RKO (cell line): ENCODE data around the gene SELENOT.

Source experiments
- DNase-seq: peaks from one replicate; pipeline ENCODE4 v3.0.0-alpha.2; 2016; ENCODE audit warnings: low spot score

The SELENOT gene

GRCh38 chr3:150662410-150663200 is 59.5 kb downstream of the SELENOT start:
- no peak for DNase-seq

DNA sequence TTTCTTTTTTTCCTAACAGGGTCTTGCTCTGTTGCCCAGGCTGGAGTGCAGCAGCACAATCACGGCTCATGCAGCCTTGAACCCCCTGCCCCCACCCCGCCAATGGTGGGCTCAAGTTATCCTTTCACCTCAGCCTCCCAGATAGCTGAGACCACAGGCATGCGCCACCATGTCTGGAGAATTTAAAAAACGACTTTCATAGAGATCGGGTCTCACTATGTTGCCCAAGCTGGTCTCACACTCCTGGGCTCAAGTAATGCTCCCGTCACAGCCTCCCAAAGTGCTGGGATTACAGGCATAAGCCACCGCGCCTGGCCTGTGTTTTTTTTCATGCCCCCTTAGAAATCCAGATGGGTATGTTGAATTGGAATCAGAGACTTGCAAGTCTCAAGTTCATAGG is 60.3 kb downstream of the SELENOT start:
- DNase-seq, result no peak

GRCh38 chr3:150666167-150666566 is 63.0 kb downstream of the SELENOT start:
- no peak for DNase-seq

DNA sequence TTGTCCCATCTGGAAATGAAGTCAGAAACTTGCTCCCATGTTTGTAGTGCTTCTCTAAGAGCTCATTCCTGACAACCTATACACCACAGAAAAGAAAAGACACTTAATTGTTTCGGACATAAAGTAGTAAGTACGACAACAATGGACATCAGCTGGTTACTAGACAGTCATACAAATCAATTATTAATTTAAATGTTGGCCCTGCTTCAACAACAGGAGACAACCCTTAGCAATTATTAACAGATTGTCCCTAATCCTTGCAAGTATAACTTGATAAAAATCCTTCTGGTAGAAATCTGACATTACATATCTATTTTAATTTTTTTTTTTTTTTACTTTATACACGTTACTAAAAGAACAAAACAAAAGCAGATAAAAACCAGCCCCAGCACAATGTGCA is 70.8 kb downstream of the SELENOT start:
- no peak for DNase-seq

GRCh38 chr3:150675587-150675986 is 72.5 kb downstream of the SELENOT start:
- no peak for DNase-seq
